PC-9 (cell line): ENCODE measurements around the gene PSMB7.

ENCODE experiments used
- EZH2 ChIP-seq: fragments of 200-600 bp; sonication (generic); IDR thresholded peaks from 2 replicates; pipeline ENCODE4 v1.8.0; 2017; ENCODE audit warnings: antibody characterized with exemption, low read depth
- TF ChIP-seq, protein P1 (sequence below): fragments of 200-600 bp; sonication (generic); conservative IDR thresholded peaks from 2 replicates; pipeline ENCODE4 v1.6.1; 2017; ENCODE audit warnings: mixed run types, antibody characterized with exemption, mild to moderate bottlenecking, moderate library complexity

GRCh38 chr9:124325816-124326215 is 89.4 kb downstream of the PSMB7 start:
- TF ChIP-seq, protein P1, sequence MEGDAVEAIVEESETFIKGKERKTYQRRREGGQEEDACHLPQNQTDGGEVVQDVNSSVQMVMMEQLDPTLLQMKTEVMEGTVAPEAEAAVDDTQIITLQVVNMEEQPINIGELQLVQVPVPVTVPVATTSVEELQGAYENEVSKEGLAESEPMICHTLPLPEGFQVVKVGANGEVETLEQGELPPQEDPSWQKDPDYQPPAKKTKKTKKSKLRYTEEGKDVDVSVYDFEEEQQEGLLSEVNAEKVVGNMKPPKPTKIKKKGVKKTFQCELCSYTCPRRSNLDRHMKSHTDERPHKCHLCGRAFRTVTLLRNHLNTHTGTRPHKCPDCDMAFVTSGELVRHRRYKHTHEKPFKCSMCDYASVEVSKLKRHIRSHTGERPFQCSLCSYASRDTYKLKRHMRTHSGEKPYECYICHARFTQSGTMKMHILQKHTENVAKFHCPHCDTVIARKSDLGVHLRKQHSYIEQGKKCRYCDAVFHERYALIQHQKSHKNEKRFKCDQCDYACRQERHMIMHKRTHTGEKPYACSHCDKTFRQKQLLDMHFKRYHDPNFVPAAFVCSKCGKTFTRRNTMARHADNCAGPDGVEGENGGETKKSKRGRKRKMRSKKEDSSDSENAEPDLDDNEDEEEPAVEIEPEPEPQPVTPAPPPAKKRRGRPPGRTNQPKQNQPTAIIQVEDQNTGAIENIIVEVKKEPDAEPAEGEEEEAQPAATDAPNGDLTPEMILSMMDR, result no peak
- no peak for TF ChIP-seq EZH2
